CD14-positive monocyte (primary cell): ENCODE measurements around the gene DSG3. TPM values are rescaled to one million over a fixed set of nuclear protein-coding genes. Genes with fewer than 3 reads are reported as not detected.

ENCODE experiments used
- DNase-seq, 3 donors: peaks; one replicate each; pipeline ENCODE4 v3.0.0-alpha.2; 2011 to 2022
- H2AFZ ChIP-seq: 2 replicates; pipeline ENCODE4 v1.6.0; 2012; ENCODE audit warnings: mild to moderate bottlenecking, low read depth, low read length, inconsistent platforms; ENCODE audit not compliant: insufficient read depth, poor library complexity, severe bottlenecking
- H3K27ac ChIP-seq, 2 donors: 1 replicate in 1 of 2; 2 replicates in 1 of 2; pipeline ENCODE4 v1.5.1; 2012 to 2013; ENCODE audit warnings: low read length in 2 of 2, control low read depth in 1 of 2, inconsistent platforms in 1 of 2, low read depth in 1 of 2, mild to moderate bottlenecking in 1 of 2
- H3K27me3 ChIP-seq, 2 donors: one replicate each; pipeline versions ENCODE4 v1.6.0 to v1.6.1; 2011 to 2013; ENCODE audit warnings: low read length in 2 of 2; ENCODE audit not compliant: control insufficient read depth in 2 of 2, insufficient read depth in 2 of 2
- H3K36me3 ChIP-seq, 2 donors: replicated peaks in 1 of 2; 1 replicate in 1 of 2; 2 replicates in 1 of 2; pipeline versions ENCODE4 v1.5.1 to v1.6.1; 2012 to 2013; ENCODE audit warnings: low read length in 2 of 2, control low read depth in 1 of 2, inconsistent platforms in 1 of 2, mild to moderate bottlenecking in 1 of 2; ENCODE audit not compliant: insufficient read depth in 2 of 2, control insufficient read depth in 1 of 2
- H3K4me1 ChIP-seq, 2 donors: 1 replicate in 1 of 2; 2 replicates in 1 of 2; pipeline versions ENCODE4 v1.5.1 to v1.6.1; 2012 to 2013; ENCODE audit warnings: low read length in 2 of 2, control low read depth in 1 of 2, inconsistent platforms in 1 of 2, mild to moderate bottlenecking in 1 of 2, moderate library complexity in 1 of 2; ENCODE audit not compliant: insufficient read depth in 2 of 2, control insufficient read depth in 1 of 2
- H3K4me2 ChIP-seq: replicated peaks from 2 replicates; pipeline ENCODE3; 2012; ENCODE audit warnings: low read length, moderate library complexity, mild to moderate bottlenecking; ENCODE audit not compliant: poor library complexity, severe bottlenecking; ENCODE audit errors: extremely low read depth
- H3K4me3 ChIP-seq, 3 experiments: fragments of 200-600 bp in 1 of 3; sonication (generic) in 1 of 3; replicated peaks in 1 of 3; 1 replicate in 2 of 3; 2 replicates in 1 of 3; pipeline ENCODE4 v1.5.1; 2011 to 2013; ENCODE audit warnings: low read length in 3 of 3, mild to moderate bottlenecking in 3 of 3, control low read depth in 2 of 3, low read depth in 2 of 3, inconsistent platforms in 1 of 3, moderate library complexity in 1 of 3
- H3K79me2 ChIP-seq: 2 replicates; pipeline ENCODE4 v1.6.0; 2012; ENCODE audit warnings: mild to moderate bottlenecking, control low read depth, inconsistent platforms, low read length, moderate library complexity; ENCODE audit not compliant: insufficient read depth
- H3K9ac ChIP-seq: 2 replicates; pipeline ENCODE4 v1.6.0; 2017; ENCODE audit warnings: low read length, mild to moderate bottlenecking; ENCODE audit not compliant: insufficient read depth, poor library complexity, severe bottlenecking
- H3K9me3 ChIP-seq, 2 donors: replicated peaks in 1 of 2; 1 replicate in 1 of 2; 2 replicates in 1 of 2; pipeline versions ENCODE4 v1.5.1 to v1.6.1; 2012 to 2013; ENCODE audit warnings: low read length in 2 of 2, control low read depth in 1 of 2; ENCODE audit not compliant: control insufficient read depth in 1 of 2, insufficient read depth in 1 of 2
- H4K20me1 ChIP-seq: 2 replicates; pipeline ENCODE4 v1.6.0; 2012; ENCODE audit warnings: mild to moderate bottlenecking, low read length, control low read depth, moderate library complexity; ENCODE audit not compliant: insufficient read depth
- H3K27ac Mint-ChIP-seq, 7 donors: one replicate each; pipeline ENCODE4 v1.8.0; 2020; ENCODE audit warnings: mild to moderate bottlenecking in 7 of 7, mixed read lengths in 7 of 7, moderate library complexity in 6 of 7, inconsistent platforms in 2 of 7
- H3K27me3 Mint-ChIP-seq, 3 donors: one replicate each; pipeline ENCODE4 v1.8.0; 2021 to 2022; ENCODE audit warnings: low read depth in 3 of 3, mild to moderate bottlenecking in 3 of 3, mixed read lengths in 3 of 3, moderate library complexity in 3 of 3, inconsistent platforms in 1 of 3
- H3K36me3 Mint-ChIP-seq, 2 donors: one replicate each; pipeline ENCODE4 v1.8.0; 2020; ENCODE audit warnings: mixed read lengths in 2 of 2, inconsistent platforms in 1 of 2, mild to moderate bottlenecking in 1 of 2
- H3K4me1 Mint-ChIP-seq: one replicate; pipeline ENCODE4 v1.8.0; 2020; ENCODE audit warnings: mild to moderate bottlenecking, mixed read lengths
- H3K4me3 Mint-ChIP-seq, 2 donors: one replicate each; pipeline ENCODE4 v1.8.0; 2020; ENCODE audit warnings: mild to moderate bottlenecking in 2 of 2, mixed read lengths in 2 of 2, moderate library complexity in 1 of 2
- H3K9me3 Mint-ChIP-seq, 7 donors: one replicate each; pipeline ENCODE4 v1.8.0; 2020 to 2022; ENCODE audit warnings: mixed read lengths in 7 of 7, mild to moderate bottlenecking in 6 of 7, moderate library complexity in 6 of 7, inconsistent platforms in 2 of 7
- CTCF ChIP-seq: fragments of 200-600 bp; IDR thresholded peaks from one replicate; pipeline ENCODE4 v1.8.0; 2022; ENCODE audit warnings: antibody characterized with exemption, mild to moderate bottlenecking
- WGBS: methylation state at CpG from one replicate; pipeline ENCODE4 v1.1.5; 2013; ENCODE audit warnings: missing lambda C conversion rate; ENCODE audit not compliant: insufficient coverage; 5-methylcytosine and 5-hydroxymethylcytosine counted together
- intact Hi-C, 2 donors: fragments of 100-400 bp; cut with micrococcal nuclease; formaldehyde crosslinking; loops; one replicate each; pipeline versions ENCODE4 v1.15.0 to v1.15.1; 2023
- polyA plus RNA-seq, 3 donors: library from polyadenylated mRNA; depleted of rRNA in 1 of 3; unstranded in 2 of 3; stranded (reverse) in 1 of 3; fragments of 300-500 nt in 2 of 3; fragments of >200 nt in 1 of 3; fragmentation: Illumina TruSeq in 2 of 3; gene quantifications; 1 replicate in 2 of 3; 2 replicates in 1 of 3; pipeline ENCODE4 v1.2.3, GENCODE V29; 2012 to 2021

Gene DSG3
- polyA plus RNA-seq, 3 donors: not detected

GRCh38 chr18:31444142-31444541 lies 3.4 kb upstream of the DSG3 start:
- no peak overlapping the region for H3K4me2 ChIP-seq
- Mint-ChIP-seq H3K4me1 (peaks cover 15% of the 10 kb centered on the region), H3K4me3 (no peak overlapping the region), H3K27me3 (peaks cover 0 to 4% (median 1%) of the 10 kb centered on the region in 3 donors), H3K36me3 (no peaks in the 10 kb centered on the region), H3K27ac (no peak overlapping the region), H3K9me3 (peaks cover 0 to 1% (median 0%) of the 10 kb centered on the region in 7 donors)
- no peaks in the 10 kb centered on the region for H4K20me1 ChIP-seq
- H2AFZ ChIP-seq: no peak overlapping the region
- no peaks in the 10 kb centered on the region for H3K27me3 ChIP-seq
- no peak for DNase-seq
- intact Hi-C loops: no loop called here
- H3K27ac ChIP-seq: no peak overlapping the region
- no peak overlapping the region for H3K4me3 ChIP-seq
- H3K79me2 ChIP-seq: no peaks in the 10 kb centered on the region
- no peak for TF ChIP-seq CTCF
- WGBS: no CpG with 5 or more reads among the region's 2 CpGs
- H3K4me1 ChIP-seq: peaks cover 0 to 12% of the 10 kb centered on the region in 2 donors
- no peaks in the 10 kb centered on the region for H3K9me3 ChIP-seq
- H3K9ac ChIP-seq: no peak overlapping the region
- H3K36me3 ChIP-seq: no peaks in the 10 kb centered on the region

GRCh38 chr18:31445908-31446307 lies 1.6 kb upstream of the DSG3 start:
- H4K20me1 ChIP-seq: no peaks in the 10 kb centered on the region
- no peak overlapping the region for H2AFZ ChIP-seq
- H3K27ac ChIP-seq: no peak overlapping the region
- TF ChIP-seq CTCF: no peak
- H3K9ac ChIP-seq: no peak overlapping the region
- Mint-ChIP-seq H3K36me3 (no peaks in the 10 kb centered on the region), H3K27ac (no peak overlapping the region), H3K27me3 (peaks cover 0 to 1% (median 1%) of the 10 kb centered on the region in 3 donors), H3K4me3 (no peak overlapping the region), H3K9me3 (peaks cover 0 to 1% (median 0%) of the 10 kb centered on the region in 7 donors), H3K4me1 (peaks cover 10% of the 10 kb centered on the region)
- H3K9me3 ChIP-seq: no peaks in the 10 kb centered on the region
- H3K79me2 ChIP-seq: no peaks in the 10 kb centered on the region
- H3K36me3 ChIP-seq: no peaks in the 10 kb centered on the region
- no peak overlapping the region for H3K4me3 ChIP-seq
- H3K4me1 ChIP-seq: peaks cover 0 to 6% of the 10 kb centered on the region in 2 donors
- no peak for DNase-seq
- H3K27me3 ChIP-seq: no peaks in the 10 kb centered on the region
- H3K4me2 ChIP-seq: no peak overlapping the region
- intact Hi-C loops: no loop called here
